ENCODE data around the gene GARNL3. TPM values are rescaled to one million over a fixed set of nuclear protein-coding genes. Genes with fewer than 3 reads are reported as not detected.

Gene GARNL3
- polyA plus RNA-seq, 1 experiment: 2.2 TPM

GRCh38 chr9:127365461-127365860 is 100.9 kb downstream of the GARNL3 start:
- Histone ChIP-seq H3K4me3 (ENCODE audit: low read depth, low read length) (no peak overlapping the region), H3K36me3 (ENCODE audit: control insufficient read depth, insufficient read depth, low read length) (no peaks in the 10 kb centered on the region), H3K27me3 (ENCODE audit: control insufficient read depth, insufficient read depth, low read length) (no peaks in the 10 kb centered on the region; the same call in 1 of the 2 replicates)
- TF ChIP-seq CTCF (IDR thresholded peaks at IDR 0.05; ENCODE audit: insufficient read depth, low read depth, low read length): no peak
- no peak for DNase-seq (ENCODE audit: low read depth)
- POLR2A ChIA-PET: no interaction called here
- CTCF ChIA-PET: interaction anchor here (1.1 kb wide), 1 partner anchor 7 kb away, joined by 3 read pairs; no protein-coding TSS in a partner anchor

- Histone ChIP-seq H3K27me3 (ENCODE audit: control insufficient read depth, insufficient read depth, low read length) (peaks cover 5% of the 10 kb centered on the region; the same call in 1 of the 2 replicates), H3K4me3 (ENCODE audit: low read depth, low read length) (no peak overlapping the region), H3K36me3 (ENCODE audit: control insufficient read depth, insufficient read depth, low read length) (no peaks in the 10 kb centered on the region)
- TF ChIP-seq CTCF (IDR thresholded peaks at IDR 0.05; ENCODE audit: insufficient read depth, low read depth, low read length): no peak
- ChIA-PET CTCF (no interaction called here), POLR2A (no interaction called here)
- no peak for DNase-seq (ENCODE audit: low read depth)
These were observed 102.0 kb downstream of the GARNL3 start for GRCh38 chr9:127366594-127366993.

- Histone ChIP-seq H3K36me3 (ENCODE audit: control insufficient read depth, insufficient read depth, low read length) (no peaks in the 10 kb centered on the region), H3K27me3 (ENCODE audit: control insufficient read depth, insufficient read depth, low read length) (peaks cover 5% of the 10 kb centered on the region; the same call in 1 of the 2 replicates), H3K4me3 (ENCODE audit: low read depth, low read length) (no peak overlapping the region)
- ChIA-PET CTCF (interaction anchor here (1.1 kb wide), 1 partner anchor 21 kb away, joined by 4 read pairs; no protein-coding TSS in a partner anchor), POLR2A (no interaction called here)
- TF ChIP-seq CTCF (IDR thresholded peaks at IDR 0.05; ENCODE audit: insufficient read depth, low read depth, low read length): no peak
- no peak for DNase-seq (ENCODE audit: low read depth)
These were observed 104.4 kb downstream of the GARNL3 start for GRCh38 chr9:127368852-127369402.

GRCh38 chr9:127369428-127369827 is 104.9 kb downstream of the GARNL3 start:
- ChIA-PET POLR2A (no interaction called here), CTCF (interaction anchor here (1.1 kb wide), 1 partner anchor 21 kb away, joined by 4 read pairs; no protein-coding TSS in a partner anchor)
- Histone ChIP-seq H3K27me3 (ENCODE audit: control insufficient read depth, insufficient read depth, low read length) (peaks cover 5% of the 10 kb centered on the region; the same call in 1 of the 2 replicates), H3K4me3 (ENCODE audit: low read depth, low read length) (no peak overlapping the region), H3K36me3 (ENCODE audit: control insufficient read depth, insufficient read depth, low read length) (no peaks in the 10 kb centered on the region)
- TF ChIP-seq CTCF (IDR thresholded peaks at IDR 0.05; ENCODE audit: insufficient read depth, low read depth, low read length): no peak
- DNase-seq (ENCODE audit: low read depth): no peak

GRCh38 chr9:127370147-127370579 is 105.6 kb downstream of the GARNL3 start:
- CTCF ChIA-PET: interaction anchor here (1.1 to 1.6 kb wide), 3 partner anchors 11 to 34 kb away, joined by 3 to 4 read pairs (median 4); no protein-coding TSS in a partner anchor
- Histone ChIP-seq H3K4me3 (ENCODE audit: low read depth, low read length) (no peak overlapping the region), H3K27me3 (ENCODE audit: control insufficient read depth, insufficient read depth, low read length) (peaks cover 5% of the 10 kb centered on the region; the same call in 1 of the 2 replicates), H3K36me3 (ENCODE audit: control insufficient read depth, insufficient read depth, low read length) (no peaks in the 10 kb centered on the region)
- DNase-seq (ENCODE audit: low read depth): no peak
- POLR2A ChIA-PET: no interaction called here
- TF ChIP-seq CTCF (IDR thresholded peaks at IDR 0.05; ENCODE audit: insufficient read depth, low read depth, low read length): no peak

Measured in BJ (cell line).